ENCODE data around the gene PPP6R2.

Gene PPP6R2

GRCh38 chr22:50436015-50436830 lies 93.1 kb downstream of the PPP6R2 start:
- DNase-seq, result no peak

GRCh38 chr22:50436841-50437341 lies 93.8 kb downstream of the PPP6R2 start:
- no peak for DNase-seq

DNA sequence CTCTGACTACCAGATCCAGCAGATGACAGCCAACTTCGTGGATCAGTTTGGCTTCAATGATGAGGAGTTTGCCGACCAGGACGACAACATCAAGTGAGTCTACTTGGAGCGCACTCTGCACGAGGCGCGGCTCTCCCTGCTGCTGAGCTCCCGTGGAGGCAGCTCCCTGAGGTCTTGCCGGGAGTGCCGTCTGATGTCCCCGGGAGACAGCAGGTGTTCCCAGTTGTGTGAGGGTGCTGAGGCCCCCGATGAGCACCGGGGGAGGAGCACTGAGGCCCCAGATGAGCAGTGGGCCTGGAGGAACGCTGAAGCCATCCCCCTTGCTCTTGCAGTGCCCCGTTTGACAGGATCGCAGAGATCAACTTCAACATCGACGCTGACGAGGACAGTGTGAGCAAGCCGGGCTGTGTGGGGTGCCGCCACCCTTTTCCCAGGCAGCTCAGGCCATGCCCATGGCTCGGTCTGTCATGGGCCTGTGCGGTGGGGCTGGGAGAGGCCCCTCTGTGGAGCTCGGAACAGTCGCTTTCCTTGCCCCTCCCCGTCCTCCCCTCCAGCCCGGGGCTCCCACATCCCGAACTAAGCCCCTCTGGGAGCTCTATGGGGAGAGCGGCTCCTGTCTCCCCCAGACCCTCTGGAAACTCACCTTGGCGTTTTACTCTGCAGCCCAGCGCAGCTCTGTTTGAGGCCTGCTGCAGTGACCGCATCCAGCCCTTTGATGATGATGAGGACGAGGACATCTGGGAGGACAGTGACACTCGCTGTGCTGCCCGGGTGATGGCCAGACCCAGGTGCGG lies 94.6 kb downstream of the PPP6R2 start:
- no peak for DNase-seq

DNA sequence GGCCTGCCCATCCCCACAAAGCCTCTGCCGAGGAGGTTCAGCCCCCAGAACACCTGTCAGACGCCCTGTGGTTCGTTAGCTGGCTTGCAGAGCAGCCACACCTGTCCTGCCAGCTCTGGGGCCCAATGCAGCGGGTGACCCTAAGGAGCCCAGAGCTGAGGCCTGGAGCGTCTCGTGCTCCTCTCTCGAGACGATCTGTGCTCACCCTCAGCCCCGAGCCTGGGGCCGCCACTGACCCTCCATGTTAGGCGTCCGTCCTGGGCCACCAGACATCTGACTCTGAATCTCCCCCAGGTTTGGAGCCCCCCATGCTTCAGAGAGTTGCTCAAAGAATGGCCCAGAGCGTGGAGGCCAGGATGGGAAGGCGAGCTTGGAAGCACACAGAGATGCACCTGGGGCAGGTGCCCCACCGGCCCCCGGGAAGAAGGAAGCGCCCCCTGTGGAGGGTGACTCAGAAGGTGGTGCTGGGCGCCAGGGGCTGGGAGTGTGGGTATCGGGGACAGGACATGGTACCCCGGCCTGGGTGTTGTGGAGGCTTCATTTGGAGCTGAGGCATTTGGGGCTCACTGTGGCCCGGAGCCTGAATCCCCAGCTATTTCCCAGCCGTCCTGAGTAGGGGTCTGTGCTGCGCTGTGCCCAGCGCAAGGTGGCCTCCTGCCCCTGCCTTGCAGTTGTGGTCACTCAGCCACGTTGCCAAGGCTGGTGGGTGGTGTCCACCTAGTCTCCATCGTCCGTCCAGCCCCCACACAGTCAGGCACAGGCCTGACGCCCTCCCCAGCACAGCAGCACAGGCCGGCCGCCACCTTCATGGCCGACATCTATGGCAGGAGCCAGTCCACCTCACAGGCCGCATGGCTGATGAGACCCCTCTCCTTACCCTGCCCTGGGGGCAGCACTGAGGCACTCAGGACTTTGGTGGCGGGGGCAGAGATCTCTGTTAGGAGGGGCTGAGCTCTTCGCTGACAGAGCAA lies 95.5 kb downstream of the PPP6R2 start:
- no peak for DNase-seq

DNA sequence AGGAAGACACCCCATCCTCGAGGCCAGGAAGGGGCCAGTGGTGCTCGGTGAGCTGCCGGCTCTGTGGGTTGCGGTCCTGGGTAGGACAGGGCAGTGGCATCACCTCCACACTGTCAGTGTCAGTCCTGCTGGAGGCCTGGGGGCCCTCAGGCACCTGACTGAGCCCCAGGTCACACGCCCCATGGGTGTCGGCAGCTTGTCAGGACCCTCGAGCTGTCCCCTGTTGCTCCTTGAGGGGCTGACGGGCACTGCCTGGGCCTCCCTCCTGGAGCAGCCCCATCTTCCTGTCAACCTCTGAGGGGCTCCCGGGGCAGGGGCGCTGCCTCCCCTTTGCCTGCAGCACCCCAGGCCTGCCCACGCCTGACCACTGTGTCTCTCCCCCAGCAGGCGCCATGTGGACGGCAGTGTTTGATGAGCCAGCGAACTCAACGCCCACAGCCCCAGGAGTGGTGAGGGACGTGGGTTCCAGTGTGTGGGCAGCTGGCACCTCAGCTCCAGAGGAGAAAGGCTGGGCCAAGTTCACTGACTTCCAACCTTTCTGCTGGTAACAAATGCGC lies 96.3 kb downstream of the PPP6R2 start:
- DNase-seq, result no peak

DNA sequence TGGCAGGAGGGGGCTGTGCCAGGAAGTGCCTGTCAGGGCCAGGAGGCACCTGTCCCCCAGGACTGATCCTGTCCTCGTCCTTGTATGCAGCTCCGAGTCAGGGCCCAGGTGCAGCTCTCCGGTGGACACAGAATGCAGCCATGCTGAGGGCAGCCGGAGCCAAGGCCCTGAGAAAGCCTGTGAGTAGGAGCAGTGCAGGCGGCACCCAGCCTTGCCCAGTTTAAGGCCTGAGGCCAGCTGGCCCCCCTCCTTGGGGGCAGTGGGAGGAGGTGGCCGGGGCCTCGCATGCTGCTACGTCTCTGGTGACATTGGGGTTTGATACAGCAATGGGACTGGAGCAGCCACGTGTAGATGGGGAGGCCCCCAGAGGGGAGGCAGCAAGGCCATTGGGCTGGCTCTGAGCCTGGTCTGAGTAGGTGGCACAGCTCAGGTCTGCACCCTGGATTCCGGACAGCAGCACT lies 96.8 kb downstream of the PPP6R2 start:
- DNase-seq, result no peak

DNA sequence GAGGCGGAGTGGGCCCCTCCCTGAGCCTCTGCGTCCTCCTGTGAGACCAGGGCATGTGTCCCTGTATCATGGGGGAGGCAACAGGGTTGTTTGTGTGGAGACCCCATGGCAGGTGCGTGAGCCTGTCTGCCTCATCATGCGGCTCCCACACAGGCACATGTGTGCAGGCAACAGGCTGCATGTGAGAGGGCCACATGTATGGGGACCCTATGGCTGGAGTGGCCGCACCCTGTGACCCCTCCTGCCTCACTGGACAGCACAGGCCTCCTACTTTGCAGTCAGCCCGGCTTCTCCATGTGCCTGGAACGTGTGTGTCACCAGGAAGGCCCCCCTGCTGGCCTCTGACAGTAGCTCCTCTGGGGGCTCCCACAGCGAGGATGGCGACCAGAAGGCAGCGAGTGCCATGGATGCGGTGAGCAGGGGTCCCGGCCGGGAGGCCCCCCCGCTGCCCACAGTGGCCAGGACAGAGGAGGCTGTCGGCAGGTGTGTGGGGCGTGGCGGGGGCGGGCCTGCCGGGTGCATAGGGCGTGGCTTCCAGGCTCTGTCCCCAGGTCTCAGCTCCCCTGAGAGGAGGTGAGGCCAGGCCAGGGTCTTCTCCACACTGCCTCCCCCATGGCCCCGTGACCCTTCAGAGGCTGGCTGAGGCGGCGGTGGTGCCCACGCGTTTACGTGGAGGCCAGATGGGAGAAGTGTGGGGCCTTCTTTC lies 97.6 kb downstream of the PPP6R2 start:
- DNase-seq, result no peak

GRCh38 chr22:50441428-50441993 lies 98.4 kb downstream of the PPP6R2 start:
- no peak for DNase-seq

- DNase-seq, result no peak
Observed at GRCh38 chr22:50443197-50443596, 100.1 kb downstream of the PPP6R2 start.

GRCh38 chr22:50443801-50444625 lies 100.9 kb downstream of the PPP6R2 start:
- DNase-seq, result no peak

DNA sequence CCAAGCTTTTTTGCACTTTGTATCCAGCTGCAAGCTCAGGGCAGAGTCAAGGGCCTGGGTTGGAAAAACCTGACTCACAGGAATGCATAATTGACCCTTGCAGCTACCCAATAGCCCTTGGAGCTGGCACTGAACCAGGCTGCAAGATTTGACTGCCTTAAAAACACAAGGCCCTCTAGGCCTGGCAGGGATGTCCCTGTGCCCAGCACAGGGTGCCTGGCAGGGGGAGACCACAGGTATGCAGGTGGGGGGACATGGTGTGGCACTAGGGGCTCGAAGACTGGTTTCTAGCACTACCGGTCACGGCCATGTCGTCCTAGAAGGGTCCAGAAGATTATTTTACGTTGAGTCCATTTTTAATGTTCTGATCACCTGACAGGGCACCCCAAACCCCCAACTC lies 101.5 kb downstream of the PPP6R2 start:
- DNase-seq, result no peak

- DNase-seq, result no peak
Observed at GRCh38 chr22:50445071-50445879, 102.1 kb downstream of the PPP6R2 start.

DNA sequence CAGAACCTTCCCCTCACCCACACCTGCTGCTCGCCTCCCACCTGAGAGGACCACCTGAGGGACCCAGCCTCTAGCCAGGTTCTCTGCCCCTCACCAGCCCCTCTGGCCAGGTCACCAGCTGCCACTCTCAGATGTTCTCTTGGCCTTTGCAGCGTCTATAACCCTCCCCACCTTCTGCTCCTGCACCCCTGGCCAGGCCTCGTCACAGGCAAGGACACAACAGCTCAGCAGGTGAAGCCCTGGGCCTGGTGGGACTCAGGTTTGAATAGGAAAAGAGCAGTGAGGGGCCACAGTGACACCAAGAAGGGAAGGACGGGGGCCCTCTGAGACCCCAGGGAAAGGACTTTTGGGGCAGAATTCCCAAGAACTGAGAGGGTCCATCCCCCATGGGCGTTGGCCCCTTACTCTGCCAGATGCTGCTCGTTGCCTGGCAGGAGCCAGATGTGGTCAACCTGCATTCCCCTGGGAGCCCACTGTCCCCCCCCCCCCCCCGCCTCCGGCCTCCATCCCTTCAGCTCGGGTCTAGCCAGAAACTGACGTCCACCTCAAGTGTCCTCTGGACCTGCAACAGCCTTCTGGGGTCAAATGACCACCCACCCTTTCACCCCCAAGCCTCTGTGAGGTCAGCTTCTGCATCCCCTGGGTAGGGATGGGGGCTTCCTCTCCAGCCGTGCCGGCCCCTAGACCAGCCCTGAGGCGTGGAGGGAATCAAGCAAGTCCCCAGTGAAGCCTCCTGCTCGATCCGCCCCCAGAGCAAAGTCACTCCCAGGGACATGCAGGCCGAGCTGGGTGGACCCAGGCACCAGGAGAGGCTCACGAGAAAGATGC lies 103.0 kb downstream of the PPP6R2 start:
- no peak for DNase-seq

DNA sequence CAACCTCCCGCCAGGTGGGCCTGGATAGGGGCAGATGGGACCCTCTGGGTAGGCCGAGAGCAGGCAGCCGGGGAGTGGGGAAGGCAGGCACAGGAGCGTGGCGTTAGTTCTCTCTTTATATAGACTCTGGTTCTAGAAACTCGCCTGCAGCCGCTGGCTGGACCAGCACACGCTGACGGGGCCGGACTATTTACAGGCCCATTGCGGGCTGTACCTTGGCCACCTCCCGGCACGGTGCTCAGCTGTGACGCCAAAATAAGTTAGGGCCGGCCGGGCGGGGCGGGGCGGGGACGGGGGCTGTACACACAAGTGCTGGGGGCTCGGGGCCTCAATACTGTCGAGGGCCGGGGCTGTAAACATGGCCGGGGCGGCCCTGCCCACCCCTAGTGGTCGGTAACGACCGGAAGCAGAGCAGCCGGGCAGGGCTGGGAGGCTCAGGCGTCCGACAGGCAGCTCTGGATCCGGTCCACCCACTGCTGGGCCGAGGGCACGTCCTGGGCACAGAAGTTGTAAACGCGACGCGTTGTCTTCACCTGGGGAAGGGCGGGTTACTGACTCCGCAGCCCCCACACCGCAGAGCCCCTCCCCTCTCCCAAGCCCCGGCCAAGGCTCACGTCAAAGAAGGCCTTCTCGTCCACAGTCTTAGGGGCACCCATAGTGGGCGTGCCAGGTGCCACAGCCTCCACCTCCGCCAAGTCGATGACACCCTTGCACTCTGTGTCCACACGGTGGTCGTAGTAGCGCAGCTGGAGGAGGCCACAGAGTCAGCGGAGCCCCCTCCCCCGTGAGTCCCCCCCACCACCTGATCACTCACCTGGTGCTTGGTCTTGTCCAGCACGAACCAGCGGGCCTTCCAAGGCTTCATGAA lies 103.8 kb downstream of the PPP6R2 start:
- DNase-seq, result no peak

DNA sequence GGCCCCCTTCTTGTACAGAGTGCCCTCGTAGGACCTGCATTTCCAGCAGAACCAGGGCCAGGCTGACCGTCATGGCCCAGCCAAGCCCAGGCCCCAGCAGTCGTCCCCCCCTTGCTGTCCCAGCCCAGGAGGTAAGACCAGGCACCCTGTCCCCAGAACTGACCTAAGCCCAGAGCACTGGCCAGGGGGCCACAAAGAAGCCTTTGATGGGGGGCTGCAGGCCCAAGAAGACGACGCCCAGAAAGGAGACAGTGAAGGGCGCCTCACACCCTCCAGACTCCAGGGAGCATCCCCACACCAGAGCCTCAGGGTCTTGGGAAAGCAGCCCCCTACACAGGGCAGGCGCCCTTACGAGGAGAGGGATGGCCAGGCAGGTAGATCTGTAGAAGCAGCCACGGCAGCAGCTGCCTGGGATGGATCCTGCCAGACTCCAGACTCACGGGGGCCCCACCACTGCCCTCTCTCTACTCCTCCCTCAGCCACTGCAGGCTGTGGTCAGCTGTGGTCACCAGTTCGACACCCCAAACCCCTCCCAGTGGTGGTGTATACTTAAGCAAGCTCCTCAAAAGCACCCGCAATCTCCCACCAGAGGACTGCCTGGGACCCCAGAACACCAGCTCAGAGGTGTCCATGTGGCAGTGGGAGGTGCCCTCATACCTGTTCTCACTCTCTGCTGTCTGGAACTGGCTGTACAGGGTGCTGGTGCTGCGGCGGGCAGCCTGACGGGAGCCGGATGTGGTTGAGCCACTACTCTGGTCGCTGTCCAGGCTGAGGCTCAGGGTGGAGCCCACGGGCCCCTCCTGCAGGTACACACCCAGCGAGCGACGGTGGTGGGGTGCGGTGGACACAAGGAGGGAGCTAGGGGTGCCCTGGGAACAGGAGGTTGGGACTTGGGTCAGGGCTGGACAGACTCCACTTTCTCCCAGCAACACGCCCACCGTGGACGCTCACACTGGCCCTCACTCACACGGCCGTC lies 104.7 kb downstream of the PPP6R2 start:
- no peak for DNase-seq

DNA sequence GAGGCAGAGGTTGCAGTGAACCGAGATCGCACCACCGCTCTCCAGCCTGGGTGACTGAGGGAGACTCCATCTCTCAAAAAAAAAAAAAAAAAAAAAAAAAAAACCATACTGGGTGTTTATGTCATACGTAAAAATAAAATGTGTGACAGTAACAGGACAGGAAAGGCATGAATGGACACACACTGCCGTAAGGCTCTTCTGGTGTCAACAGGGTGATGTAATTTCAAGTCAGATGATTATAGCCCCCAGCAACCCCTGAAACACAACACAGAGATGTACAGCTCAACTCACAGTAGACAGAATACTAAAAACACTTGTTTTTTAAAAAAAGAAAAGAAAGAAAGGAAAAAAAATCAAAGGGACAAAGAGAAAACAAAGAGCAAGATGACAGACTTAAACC lies 109.5 kb downstream of the PPP6R2 start:
- DNase-seq, result no peak
